DND-41 (cell line): ENCODE results near the gene TMEM190.

ENCODE experiments used
- ATAC-seq: fragments of 200-7000 bp; cut with Tn5 transposase; 3 replicates; pipeline ENCODE4 v1.9.1; 2021; ENCODE audit warnings: low read depth; ENCODE audit not compliant: insufficient read depth
- DNase-seq: peaks from one replicate; pipeline ENCODE4 v3.0.0-alpha.2; 2020
- H2AFZ ChIP-seq: 2 replicates; pipeline ENCODE4 v1.6.0; 2012; ENCODE audit warnings: low read depth, low read length
- H3K27ac ChIP-seq: 2 replicates; pipeline ENCODE4 v1.5.1; 2012; ENCODE audit warnings: low read length, inconsistent platforms
- H3K27me3 ChIP-seq: fragments of 200-600 bp; sonication (generic); 2 replicates; pipeline ENCODE4 v1.6.0; 2012; ENCODE audit warnings: low read length, mild to moderate bottlenecking, inconsistent platforms; ENCODE audit not compliant: insufficient read depth, poor library complexity
- H3K36me3 ChIP-seq: 2 replicates; pipeline ENCODE4 v1.5.1; 2012; ENCODE audit warnings: low read length, inconsistent platforms; ENCODE audit not compliant: insufficient read depth
- H3K4me1 ChIP-seq: 2 replicates; pipeline ENCODE4 v1.5.1; 2012; ENCODE audit warnings: mild to moderate bottlenecking, low read length; ENCODE audit not compliant: insufficient read depth
- H3K4me2 ChIP-seq: 2 replicates; pipeline ENCODE4 v1.6.0; 2012; ENCODE audit warnings: mild to moderate bottlenecking, moderate library complexity, low read length, inconsistent platforms; ENCODE audit not compliant: insufficient read depth
- H3K4me3 ChIP-seq, 2 experiments: fragments of 200-600 bp in 1 of 2; shearing (Covaris generic) in 1 of 2; 2 replicates each; pipeline ENCODE4 v1.5.1; 2012 to 2016; ENCODE audit warnings: inconsistent platforms in 2 of 2, low read length in 2 of 2, mild to moderate bottlenecking in 2 of 2, low read depth in 1 of 2, moderate library complexity in 1 of 2
- H3K79me2 ChIP-seq: 2 replicates; pipeline ENCODE4 v1.6.0; 2012; ENCODE audit warnings: low read length, inconsistent platforms; ENCODE audit not compliant: insufficient read depth
- H3K9ac ChIP-seq: 2 replicates; pipeline ENCODE4 v1.6.0; 2012; ENCODE audit warnings: low read depth, mild to moderate bottlenecking, inconsistent platforms, low read length, moderate library complexity
- H3K9me3 ChIP-seq: 2 replicates; pipeline ENCODE4 v1.5.1; 2012; ENCODE audit warnings: low read length, moderate library complexity, mild to moderate bottlenecking, inconsistent platforms; ENCODE audit not compliant: insufficient read depth, severe bottlenecking
- H4K20me1 ChIP-seq: 2 replicates; pipeline ENCODE4 v1.6.0; 2012; ENCODE audit warnings: low read length; ENCODE audit not compliant: insufficient read depth
- CTCF ChIP-seq: IDR thresholded peaks from 2 replicates; pipeline ENCODE4 v1.5.1; 2012; ENCODE audit warnings: borderline replicate concordance, low read length, moderate library complexity, mild to moderate bottlenecking; ENCODE audit not compliant: poor library complexity, severe bottlenecking; ENCODE audit errors: extremely low read depth
- EZH2 ChIP-seq: IDR thresholded peaks from 3 replicates; pipeline ENCODE4 v1.6.1; 2012; ENCODE audit warnings: borderline replicate concordance, low read depth, mild to moderate bottlenecking, moderate library complexity, low read length, inconsistent platforms; ENCODE audit not compliant: severe bottlenecking

Gene TMEM190

DNA sequence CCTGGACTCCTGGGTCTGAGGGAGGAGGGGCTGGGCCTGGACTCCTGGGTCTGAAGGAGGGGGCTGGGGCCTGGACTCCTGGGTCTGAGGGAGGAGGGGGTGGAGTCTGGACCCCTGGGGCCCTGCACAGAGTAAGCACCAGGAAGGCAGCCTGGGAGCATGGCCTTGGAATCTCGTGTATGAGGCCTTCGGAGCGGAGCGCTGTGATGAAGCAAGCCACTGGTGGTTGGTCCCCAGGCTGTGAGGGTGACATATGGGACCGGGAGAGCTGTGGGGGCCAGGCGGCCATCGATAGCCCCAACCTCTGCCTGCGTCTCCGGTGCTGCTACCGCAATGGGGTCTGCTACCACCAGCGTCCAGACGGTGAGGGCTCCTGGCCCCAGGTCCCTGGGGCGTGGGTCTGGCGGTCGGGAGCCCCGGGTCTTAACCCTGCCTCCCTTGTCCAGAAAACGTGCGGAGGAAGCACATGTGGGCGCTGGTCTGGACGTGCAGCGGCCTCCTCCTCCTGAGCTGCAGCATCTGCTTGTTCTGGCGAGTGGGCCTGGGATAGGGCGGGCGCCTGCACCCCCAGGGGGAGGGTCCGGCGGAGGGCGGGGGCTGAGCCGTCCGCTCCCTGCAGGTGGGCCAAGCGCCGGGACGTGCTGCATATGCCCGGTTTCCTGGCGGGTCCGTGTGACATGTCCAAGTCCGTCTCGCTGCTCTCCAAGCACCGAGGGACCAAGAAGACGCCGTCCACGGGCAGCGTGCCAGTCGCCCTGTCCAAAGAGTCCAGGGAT, 918 bp downstream of the TMEM190 start:
- peaks cover 13% of the 10 kb centered on the region for H3K79me2 ChIP-seq
- H3K27me3 ChIP-seq, result no peaks in the 10 kb centered on the region
- H2AFZ ChIP-seq, result no peak overlapping the region
- H3K4me1 ChIP-seq, result peaks cover 12% of the 10 kb centered on the region
- no peak overlapping the region for H3K4me3 ChIP-seq
- H3K9ac ChIP-seq, result no peak overlapping the region
- H4K20me1 ChIP-seq, result peaks cover 2% of the 10 kb centered on the region; the same call in 1 of the 2 replicates
- ATAC-seq, result no peak
- no peak overlapping the region for H3K27ac ChIP-seq
- no peaks in the 10 kb centered on the region for H3K9me3 ChIP-seq
- no peaks in the 10 kb centered on the region for H3K36me3 ChIP-seq
- no peak overlapping the region for H3K4me2 ChIP-seq
- no peak for TF ChIP-seq CTCF
- TF ChIP-seq EZH2, result no peak
- no peak for DNase-seq

DNA sequence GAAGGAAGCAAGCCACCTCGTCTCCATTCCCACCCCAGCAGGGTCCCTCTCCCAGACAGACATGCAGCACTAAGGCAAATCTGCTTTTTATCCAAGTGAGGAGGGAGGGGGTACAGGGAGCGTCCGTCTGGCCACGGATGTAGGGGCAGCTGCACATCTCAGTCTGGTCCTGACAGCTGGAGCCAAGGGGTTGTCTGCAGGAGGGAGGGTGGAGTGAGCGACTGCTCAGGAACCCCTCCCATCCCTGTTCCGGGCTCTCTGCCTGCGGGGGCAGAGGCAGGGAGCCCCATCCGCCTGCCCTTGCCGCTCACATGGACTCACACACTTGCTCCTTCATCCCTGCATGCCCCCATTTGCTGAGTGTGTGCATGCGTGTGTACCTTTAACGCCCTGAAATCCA, 2.5 kb downstream of the TMEM190 start:
- H4K20me1 ChIP-seq, result no peaks in the 10 kb centered on the region; the same call in 1 of the 2 replicates
- H3K4me1 ChIP-seq, result peaks cover 22% of the 10 kb centered on the region
- no peaks in the 10 kb centered on the region; the same call in 1 of the 2 replicates for H3K36me3 ChIP-seq
- DNase-seq (no peak), ATAC-seq (no peak)
- no peak overlapping the region for H3K9ac ChIP-seq
- H3K9me3 ChIP-seq, result no peaks in the 10 kb centered on the region
- no peak overlapping the region for H3K4me3 ChIP-seq
- no peak overlapping the region for H2AFZ ChIP-seq
- no peak overlapping the region for H3K27ac ChIP-seq
- H3K27me3 ChIP-seq, result no peaks in the 10 kb centered on the region
- TF ChIP-seq CTCF (no peak), EZH2 (no peak)
- no peak overlapping the region for H3K4me2 ChIP-seq
- peaks cover 27% of the 10 kb centered on the region for H3K79me2 ChIP-seq

DNA sequence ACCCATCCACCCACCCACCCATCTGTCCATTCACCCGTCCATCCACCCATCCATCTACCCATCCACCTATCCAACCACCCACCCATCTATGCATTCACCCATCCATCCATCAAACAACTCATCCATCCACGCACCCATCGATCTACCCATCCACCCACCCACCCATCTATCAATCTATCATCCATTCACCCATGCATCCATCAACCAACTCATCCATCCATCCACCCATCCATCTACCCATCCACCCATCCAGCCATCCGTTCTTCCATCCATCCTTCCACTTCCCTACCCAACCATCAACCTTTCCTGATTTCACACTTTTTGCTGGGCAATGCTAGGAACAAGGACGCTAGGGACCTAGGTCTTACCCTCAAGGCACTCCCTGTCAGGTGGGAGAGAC, 5.4 kb downstream of the TMEM190 start:
- Histone ChIP-seq H4K20me1 (peaks cover 12% of the 10 kb centered on the region), H3K27ac (no peak overlapping the region; the same call in 1 of the 2 replicates), H3K9ac (no peak overlapping the region), H3K36me3 (peaks cover 11% of the 10 kb centered on the region), H2AFZ (no peak overlapping the region), H3K4me2 (peak overlapping the region; percentile 84), H3K4me1 (peaks cover 37% of the 10 kb centered on the region), H3K79me2 (peaks cover 49% of the 10 kb centered on the region), H3K4me3 (peak overlapping the region in 1 of 2 experiments; percentile 69; a peak in 2 of 4 replicates), H3K9me3 (no peaks in the 10 kb centered on the region), H3K27me3 (no peaks in the 10 kb centered on the region)
- ATAC-seq (no peak), DNase-seq (no peak)
- TF ChIP-seq EZH2 (no peak), CTCF (no peak)
